Amniotic stem cell (primary cell): ENCODE measurements around the gene MGAT5.

Experiments used
- DNase-seq: peaks from one replicate; lab custom pipeline; 2025; lab: John Stamatoyannopoulos, UW

Gene MGAT5

GRCh38 chr2:134253804-134254203 is at the start of gene MGAT5:
TSS of gene MGAT5 (plus strand) at chr2:134254072. CDS start at chr2:134254404, 332 bp downstream.
- no peak for DNase-seq

- DNase-seq: no peak
Measured at GRCh38 chr2:134205087-134205486, 48.8 kb upstream of the MGAT5 start.

GRCh38 chr2:134206031-134206430 is 47.8 kb upstream of the MGAT5 start:
- no peak for DNase-seq

- DNase-seq: no peak
Measured at GRCh38 chr2:134206573-134206972, 47.3 kb upstream of the MGAT5 start.

- DNase-seq: no peak
Measured at GRCh38 chr2:134207589-134208209, 46.2 kb upstream of the MGAT5 start.

GRCh38 chr2:134208825-134209224 is 45.0 kb upstream of the MGAT5 start:
- DNase-seq: no peak

GRCh38 chr2:134212746-134213145 is 41.1 kb upstream of the MGAT5 start:
- DNase-seq: no peak

GRCh38 chr2:134216152-134216829 is 37.6 kb upstream of the MGAT5 start:
- no peak for DNase-seq

- no peak for DNase-seq
Measured at GRCh38 chr2:134217351-134217750, 36.5 kb upstream of the MGAT5 start.

GRCh38 chr2:134217924-134218323 is 35.9 kb upstream of the MGAT5 start:
- DNase-seq: no peak

GRCh38 chr2:134218414-134218813 is 35.5 kb upstream of the MGAT5 start:
- DNase-seq: no peak

GRCh38 chr2:134218930-134219658 is 34.8 kb upstream of the MGAT5 start:
- no peak for DNase-seq

- DNase-seq: no peak
Measured at GRCh38 chr2:134220344-134220974, 33.4 kb upstream of the MGAT5 start.

- no peak for DNase-seq
Measured at GRCh38 chr2:134224005-134224404, 29.9 kb upstream of the MGAT5 start.

GRCh38 chr2:134225173-134225572 is 28.7 kb upstream of the MGAT5 start:
- DNase-seq: no peak

GRCh38 chr2:134225841-134226240 is 28.0 kb upstream of the MGAT5 start:
- DNase-seq: no peak

- DNase-seq: no peak
Measured at GRCh38 chr2:134226601-134227000, 27.3 kb upstream of the MGAT5 start.

- no peak for DNase-seq
Measured at GRCh38 chr2:134227666-134228065, 26.2 kb upstream of the MGAT5 start.

GRCh38 chr2:134228493-134228903 is 25.4 kb upstream of the MGAT5 start:
- no peak for DNase-seq

- DNase-seq: no peak
Measured at GRCh38 chr2:134229540-134229939, 24.3 kb upstream of the MGAT5 start.

- no peak for DNase-seq
Measured at GRCh38 chr2:134230885-134231284, 23.0 kb upstream of the MGAT5 start.

GRCh38 chr2:134231301-134231964 is 22.4 kb upstream of the MGAT5 start:
- no peak for DNase-seq
